HFF-Myc (cell line): Measurements from ENCODE around the gene DYNC1I1.

Experiments
- DNase-seq: peaks from one replicate; pipeline ENCODE4 v3.0.0-alpha.2; 2011; ENCODE audit warnings: low read depth; ENCODE audit errors: extremely low read depth
- H3K4me3 ChIP-seq: replicated peaks from 2 replicates; pipeline ENCODE4 v1.5.1; 2011; ENCODE audit warnings: low read depth, mild to moderate bottlenecking, control low read depth, low read length
- CTCF ChIP-seq: IDR thresholded peaks from 2 replicates; pipeline ENCODE4 v1.5.1; 2012; ENCODE audit warnings: mild to moderate bottlenecking, low read depth, low read length, control low read depth; ENCODE audit errors: missing control alignments

Gene DYNC1I1

GRCh38 chr7:95922191-95922590 is 149.8 kb downstream of the DYNC1I1 start:
- DNase-seq, result no peak
- no peak for TF ChIP-seq CTCF
- no peak overlapping the region for H3K4me3 ChIP-seq

GRCh38 chr7:95925236-95925635 is 152.9 kb downstream of the DYNC1I1 start:
- no peak overlapping the region for H3K4me3 ChIP-seq
- TF ChIP-seq CTCF, result no peak
- DNase-seq, result no peak

- TF ChIP-seq CTCF, result no peak
- no peak for DNase-seq
- H3K4me3 ChIP-seq, result no peak overlapping the region
Measured at GRCh38 chr7:95925971-95926370, 153.6 kb downstream of the DYNC1I1 start.

DNA sequence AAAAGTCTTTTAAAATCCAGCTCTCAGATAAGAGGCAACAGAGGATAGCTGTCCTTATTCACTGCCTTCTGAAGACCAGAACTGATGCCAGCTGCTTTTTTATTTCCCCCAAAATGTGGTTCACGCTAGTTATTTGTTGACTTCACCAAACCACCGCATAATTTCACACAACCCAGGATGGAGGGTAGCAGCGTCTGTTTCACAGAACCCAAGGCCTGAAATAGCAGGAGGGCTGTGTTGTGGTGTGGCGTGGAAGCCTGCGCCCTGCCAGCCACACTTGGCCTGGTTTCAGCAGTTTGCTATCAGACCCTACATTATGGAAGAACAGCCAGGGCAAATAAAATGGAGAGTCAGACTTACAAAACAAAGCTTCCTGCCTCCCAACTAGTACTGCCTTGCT is 155.4 kb downstream of the DYNC1I1 start:
- DNase-seq, result no peak
- no peak for TF ChIP-seq CTCF
- H3K4me3 ChIP-seq, result no peak overlapping the region

DNA sequence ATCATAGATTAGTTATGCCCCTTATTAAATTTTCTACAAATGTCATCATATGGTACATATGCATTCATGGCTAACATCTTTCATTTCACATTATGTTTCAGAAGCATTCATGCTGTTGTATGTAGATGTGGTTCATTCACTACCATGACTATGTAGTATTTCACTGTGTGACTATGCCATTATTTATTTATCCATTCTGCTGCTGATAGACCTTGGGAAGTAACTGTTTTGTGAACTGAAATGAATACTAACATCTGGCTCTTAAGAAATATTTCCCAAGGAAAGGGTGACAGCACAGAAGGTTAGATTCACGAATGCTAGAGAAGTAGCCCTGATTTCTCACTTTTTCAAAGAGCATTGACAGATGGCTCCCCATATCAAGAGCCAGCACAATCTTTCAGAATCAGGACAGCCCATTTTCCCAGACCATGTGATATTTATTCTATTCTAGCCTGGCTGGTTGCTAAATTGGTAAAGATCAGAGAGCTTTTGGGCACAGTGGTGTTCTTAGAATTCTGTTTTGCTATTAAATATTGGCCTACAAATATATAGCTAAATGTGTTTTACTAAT is 157.4 kb downstream of the DYNC1I1 start:
- no peak overlapping the region for H3K4me3 ChIP-seq
- no peak for DNase-seq
- TF ChIP-seq CTCF, result no peak

- no peak for TF ChIP-seq CTCF
- no peak overlapping the region for H3K4me3 ChIP-seq
- no peak for DNase-seq
Measured at GRCh38 chr7:95931460-95932232, 159.3 kb downstream of the DYNC1I1 start.
